NCI-H748 treated with DMSO at 0.1 percent for 48 hours (cell line): ENCODE measurements around the gene NCR2.
A peak's percentile ranks its signal among the peaks of the same experiment; 100 is the strongest.

ENCODE experiments used
- DNase-seq: peaks from one replicate; lab custom pipeline; 2025; lab: John Stamatoyannopoulos, UW

Gene NCR2

GRCh38 chr6:41331401-41332150, 3.8 kb upstream of the NCR2 start:
- no peak for DNase-seq

DNA sequence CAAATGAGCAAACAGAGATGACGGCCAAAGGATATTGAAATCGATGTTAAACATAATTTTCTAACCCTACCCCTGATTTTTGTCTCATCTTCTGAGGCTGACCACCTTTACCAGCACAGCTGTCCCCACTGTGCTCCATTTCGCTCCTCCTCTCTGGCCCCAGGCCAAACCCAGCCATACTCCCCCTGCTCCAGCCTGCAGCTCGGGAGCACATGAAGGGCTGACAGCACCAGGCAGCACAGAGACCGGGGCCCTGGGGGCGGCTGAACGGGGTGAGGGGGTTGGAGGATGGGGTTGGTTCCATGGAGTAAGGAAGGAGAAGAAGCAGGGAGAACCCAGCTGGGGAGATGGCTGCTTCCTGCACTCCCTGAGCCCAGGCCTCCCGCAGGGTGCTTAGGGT, 3.2 kb upstream of the NCR2 start:
- DNase-seq: no peak

DNA sequence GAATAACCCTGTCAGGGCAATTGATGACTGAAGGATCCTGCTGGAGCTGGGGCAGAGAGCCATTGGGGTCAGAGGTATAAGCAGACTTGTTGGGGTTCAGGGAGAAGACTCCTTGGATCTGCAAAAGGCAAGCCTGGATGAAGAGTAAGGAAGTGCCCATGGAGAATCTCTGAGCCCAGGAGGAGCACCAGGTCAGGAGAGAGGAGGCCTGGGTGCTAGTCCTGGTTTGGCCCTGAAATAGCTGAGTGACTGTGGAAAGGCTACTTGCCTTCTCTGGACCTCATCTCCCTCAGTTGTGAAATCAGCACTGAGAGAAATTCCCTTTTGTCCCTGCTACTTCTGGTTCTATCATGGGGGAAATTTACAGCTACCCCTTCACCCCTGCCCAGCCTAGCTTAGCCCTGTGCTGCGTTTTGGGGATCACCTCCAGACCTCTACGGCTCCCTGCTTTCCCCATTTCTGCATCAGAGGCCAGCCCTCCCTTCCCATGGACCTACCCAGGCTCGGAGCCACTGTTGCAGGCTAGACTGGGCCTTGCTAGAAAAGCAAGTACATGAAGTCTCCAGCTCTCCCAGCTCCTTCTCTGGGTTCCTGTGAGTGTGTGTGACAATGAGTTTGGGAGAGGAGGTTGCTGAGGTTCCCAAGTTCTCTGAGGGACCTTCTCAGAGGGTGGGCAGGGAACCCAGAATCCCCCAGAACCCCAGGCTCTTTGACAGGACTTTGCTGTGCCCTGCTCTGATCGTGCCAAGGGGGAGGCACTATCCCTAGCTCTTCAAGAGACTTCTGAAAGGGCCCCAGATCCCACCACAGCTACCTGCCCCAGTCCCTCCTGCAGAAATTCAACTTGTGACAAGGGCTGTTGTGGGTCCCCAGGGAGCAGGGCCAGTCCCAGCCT, 2.3 kb upstream of the NCR2 start:
- no peak for DNase-seq

DNA sequence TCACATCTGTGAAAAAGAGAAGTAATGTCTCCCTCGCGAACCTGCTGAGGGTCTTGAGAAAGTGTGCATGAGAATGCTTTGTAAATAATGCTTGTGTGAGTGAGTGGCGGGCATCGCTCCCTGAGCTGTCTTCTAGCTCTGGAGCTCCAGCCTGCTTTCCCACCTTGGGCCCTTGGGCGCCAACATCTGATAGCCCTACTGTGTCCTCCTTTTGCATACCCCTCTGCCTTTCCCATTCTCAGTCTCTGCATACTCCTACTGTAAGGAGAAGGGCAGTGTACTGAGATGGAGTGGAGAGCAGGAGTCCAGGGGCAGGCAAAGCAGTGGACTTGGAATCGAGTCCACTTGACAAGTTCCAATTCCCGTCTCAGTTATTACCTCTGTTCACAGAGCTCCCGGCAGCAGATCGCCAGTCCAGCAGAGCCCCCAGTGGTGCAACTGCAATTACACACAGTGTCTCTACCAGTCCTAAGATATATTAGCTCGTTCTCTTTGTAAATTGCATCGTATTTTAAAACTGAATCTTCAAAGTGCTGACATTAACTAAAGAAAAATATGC, 847 bp upstream of the NCR2 start:
- DNase-seq: no peak

- DNase-seq: no peak
Observed at GRCh38 chr6:41335943-41336342, 535 bp downstream of the NCR2 start.

DNA sequence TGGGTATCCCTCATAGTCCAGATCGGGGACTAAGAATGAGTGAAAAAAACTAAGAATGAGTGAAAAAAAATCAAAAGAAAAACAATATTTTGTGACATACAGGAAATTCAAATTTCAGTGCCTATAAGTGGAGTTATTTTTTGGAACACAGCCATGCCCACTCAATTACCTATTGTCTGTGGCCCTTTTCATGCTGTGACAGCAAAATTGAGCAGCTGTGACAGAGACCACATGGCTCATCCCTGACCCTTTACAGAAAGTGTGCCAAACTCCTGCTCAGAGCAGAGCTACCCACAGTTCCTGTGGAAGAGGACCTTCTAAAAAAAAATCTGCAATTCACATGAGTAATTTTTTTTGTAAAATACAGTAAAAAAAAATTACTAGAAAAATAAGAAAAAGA, 1.4 kb downstream of the NCR2 start:
- peak; percentile 74 for DNase-seq

GRCh38 chr6:41337709-41338108, 2.3 kb downstream of the NCR2 start:
- no peak for DNase-seq

GRCh38 chr6:41338659-41339058, 3.3 kb downstream of the NCR2 start:
- DNase-seq: no peak

GRCh38 chr6:41341580-41341979, 6.2 kb downstream of the NCR2 start:
- no peak for DNase-seq

- no peak for DNase-seq
Observed at GRCh38 chr6:41342241-41342640, 6.8 kb downstream of the NCR2 start.

DNA sequence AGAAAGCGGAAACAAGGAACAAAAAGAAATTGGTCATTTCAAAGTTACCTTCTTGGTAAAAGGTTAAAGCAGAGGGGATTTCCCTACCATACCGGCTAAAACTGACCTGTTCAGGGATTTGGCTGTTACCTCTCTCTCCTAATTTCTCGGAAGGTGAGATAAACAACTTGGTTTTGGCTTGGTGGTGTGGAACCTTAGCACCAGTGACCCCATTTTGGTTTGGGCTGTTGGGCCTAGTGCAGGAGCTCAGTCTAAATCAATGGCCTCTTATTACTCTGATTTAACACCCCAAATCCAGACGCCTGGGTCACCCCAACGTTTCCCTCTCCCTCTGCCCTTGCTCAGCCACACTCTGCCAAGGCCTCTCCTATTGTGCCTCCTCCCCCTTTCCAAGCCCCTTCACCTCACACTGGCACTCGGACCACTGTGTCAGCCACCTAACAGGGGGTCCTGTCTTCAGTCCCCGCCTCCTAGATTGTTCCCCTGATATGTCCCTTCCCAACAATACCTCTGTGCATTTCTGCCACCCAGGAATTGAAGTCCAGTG, 8.3 kb downstream of the NCR2 start:
- DNase-seq: no peak

GRCh38 chr6:41344876-41345275, 9.5 kb downstream of the NCR2 start:
- DNase-seq: no peak

DNA sequence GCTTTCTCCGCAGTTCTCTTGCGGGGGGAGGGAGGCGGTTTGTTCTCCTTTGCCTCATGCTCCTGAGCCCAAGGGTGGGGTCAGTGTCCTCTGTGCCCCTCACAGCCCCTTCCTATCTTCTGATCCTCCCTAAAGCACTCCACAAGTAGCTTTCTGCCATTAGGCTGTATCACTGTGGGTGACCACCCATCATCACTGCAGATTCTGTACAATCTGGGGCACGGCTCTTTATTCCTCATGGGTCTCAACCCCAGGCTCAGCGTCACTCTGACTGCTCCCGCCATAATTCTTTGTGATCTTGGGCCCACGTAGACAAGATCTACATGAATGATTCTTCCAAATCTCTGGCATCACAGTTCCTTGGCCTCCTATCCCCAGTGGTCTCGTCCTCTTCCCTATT, 10.5 kb downstream of the NCR2 start:
- DNase-seq: no peak

GRCh38 chr6:41346441-41346840, 11.0 kb downstream of the NCR2 start:
- no peak for DNase-seq

- no peak for DNase-seq
Observed at GRCh38 chr6:41347378-41348050, 12.1 kb downstream of the NCR2 start.

DNA sequence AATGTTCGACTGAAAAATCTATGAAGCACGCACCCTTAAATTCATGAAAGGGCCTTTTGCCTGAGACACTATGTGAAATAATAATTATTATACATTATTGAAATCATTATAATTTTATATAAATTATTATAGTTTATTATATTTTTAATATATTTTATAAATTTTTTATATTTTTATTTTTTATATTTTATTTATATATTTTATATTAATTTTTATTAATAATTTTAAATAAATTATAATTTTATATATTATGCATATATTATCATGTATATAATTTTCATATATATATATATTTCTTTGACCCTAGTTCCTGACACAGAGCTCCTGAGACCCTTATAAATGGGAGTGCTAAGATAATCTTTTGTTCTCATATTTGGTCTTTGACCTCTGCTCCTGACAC, 13.5 kb downstream of the NCR2 start:
- DNase-seq: no peak

DNA sequence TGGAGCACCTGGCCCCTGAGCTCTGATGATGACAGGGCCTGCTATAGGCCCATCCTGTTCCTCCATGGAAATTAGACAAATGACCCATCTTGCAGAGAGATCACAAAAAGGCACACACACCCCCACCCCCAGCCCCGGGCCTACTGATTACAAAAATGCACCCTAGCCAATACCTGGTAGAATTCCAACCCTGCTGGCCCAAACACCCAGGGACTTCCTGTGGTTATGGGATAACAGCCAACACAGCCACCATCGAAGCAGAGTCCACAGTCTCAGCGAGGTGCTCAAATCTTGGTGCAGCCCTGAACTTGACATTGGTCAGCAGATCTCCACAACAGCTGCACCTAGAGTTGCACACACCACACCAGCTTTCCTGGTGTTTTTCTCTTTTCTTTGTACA, 17.0 kb downstream of the NCR2 start:
- DNase-seq: no peak

GRCh38 chr6:41352907-41353306, 17.5 kb downstream of the NCR2 start:
- no peak for DNase-seq

GRCh38 chr6:41353333-41353732, 17.9 kb downstream of the NCR2 start:
- DNase-seq: no peak

GRCh38 chr6:41355952-41356351, 20.5 kb downstream of the NCR2 start:
- DNase-seq: no peak

DNA sequence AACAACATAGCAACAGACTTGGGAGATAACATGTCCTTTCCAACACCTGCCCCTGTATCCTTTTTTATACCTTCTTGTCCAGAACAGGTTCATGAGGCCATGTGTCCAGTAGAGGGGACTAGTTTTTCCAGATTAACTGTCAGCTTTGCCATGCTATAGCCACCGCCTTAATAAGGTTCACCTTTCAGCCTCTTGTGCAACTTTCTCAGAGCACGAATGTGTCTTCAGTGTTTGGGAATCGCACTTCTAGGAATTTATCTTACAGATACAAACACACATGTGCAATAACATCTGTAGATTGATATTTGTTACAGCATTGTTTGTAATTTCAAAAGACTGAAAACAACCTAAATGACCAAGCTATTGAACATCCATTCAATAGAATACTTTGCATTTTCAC, 21.4 kb downstream of the NCR2 start:
- no peak for DNase-seq

DNA sequence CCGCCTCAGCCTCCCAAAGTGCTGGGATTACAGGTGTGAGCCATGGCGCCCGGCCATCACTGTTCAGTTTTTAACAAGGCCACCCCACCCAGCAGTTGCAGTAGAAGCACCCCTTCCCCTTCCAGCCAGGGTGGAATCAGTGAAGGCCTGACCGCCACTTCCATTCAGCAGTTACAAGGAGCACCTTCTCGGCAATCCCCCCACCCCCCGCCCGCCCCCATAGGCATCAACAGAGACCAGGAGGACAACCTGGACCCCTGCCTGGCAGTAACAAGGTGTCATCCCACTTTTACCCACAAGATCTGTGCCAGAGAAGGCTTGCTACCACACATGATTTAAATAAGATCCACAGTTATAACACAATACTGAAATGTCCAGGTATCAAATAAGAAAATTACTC, 23.1 kb downstream of the NCR2 start:
- DNase-seq: no peak
